H9 (cell line): ENCODE data around the gene TMEM236. TPM values are rescaled to one million over a fixed set of nuclear protein-coding genes. Genes with fewer than 3 reads are reported as not detected.

Experiments used
- DNase-seq: peaks from one replicate; pipeline ENCODE4 v3.0.0-alpha.2; 2017
- H2AFZ ChIP-seq: one replicate; pipeline ENCODE4 v1.6.1; 2013; ENCODE audit warnings: mild to moderate bottlenecking, low read length, control low read depth, moderate library complexity
- H2AK5ac ChIP-seq: 2 replicates; pipeline ENCODE4 v1.6.1; 2013; ENCODE audit warnings: low read length, control low read depth, mixed read lengths; ENCODE audit not compliant: insufficient read length
- H2BK120ac ChIP-seq: one replicate; pipeline ENCODE4 v1.6.1; 2013; ENCODE audit warnings: low read depth, mild to moderate bottlenecking, low read length, control low read depth, inconsistent platforms; ENCODE audit not compliant: poor library complexity, severe bottlenecking
- H2BK12ac ChIP-seq: 2 replicates; pipeline ENCODE4 v1.6.1; 2013; ENCODE audit warnings: low read length, control low read depth, mixed read lengths, low read depth; ENCODE audit not compliant: insufficient read length
- H2BK15ac ChIP-seq: 2 replicates; pipeline ENCODE4 v1.6.1; 2013; ENCODE audit warnings: low read depth, low read length, control low read depth
- H2BK20ac ChIP-seq: one replicate; pipeline ENCODE4 v1.6.1; 2013; ENCODE audit warnings: low read depth, mild to moderate bottlenecking, low read length, control low read depth, inconsistent platforms; ENCODE audit not compliant: poor library complexity, severe bottlenecking
- H2BK5ac ChIP-seq: 2 replicates; pipeline ENCODE4 v1.6.1; 2013; ENCODE audit warnings: low read length, control low read depth, mixed read lengths; ENCODE audit not compliant: insufficient read length
- H3K14ac ChIP-seq: 2 replicates; pipeline ENCODE4 v1.6.1; 2013; ENCODE audit warnings: low read length, control low read depth; ENCODE audit not compliant: insufficient read depth
- H3K18ac ChIP-seq: 2 replicates; pipeline ENCODE4 v1.6.1; 2013; ENCODE audit warnings: low read depth, mild to moderate bottlenecking, mixed read lengths, low read length, control low read depth; ENCODE audit not compliant: insufficient read length
- H3K23ac ChIP-seq: 2 replicates; pipeline ENCODE4 v1.6.1; 2013; ENCODE audit warnings: low read length, control low read depth, mixed read lengths, low read depth; ENCODE audit not compliant: insufficient read length
- H3K23me2 ChIP-seq: 2 replicates; pipeline ENCODE4 v1.6.1; 2013; ENCODE audit warnings: low read depth, mild to moderate bottlenecking, mixed read lengths, low read length, control low read depth; ENCODE audit not compliant: insufficient read length, poor library complexity, severe bottlenecking
- H3K27ac ChIP-seq: 2 replicates; pipeline ENCODE4 v1.5.1; 2013; ENCODE audit warnings: low read length, control low read depth, mixed read lengths, low read depth; ENCODE audit not compliant: insufficient read length
- H3K27me3 ChIP-seq: 2 replicates; pipeline ENCODE4 v1.6.1; 2013; ENCODE audit warnings: low read length, control low read depth, inconsistent platforms; ENCODE audit not compliant: insufficient read depth
- H3K4ac ChIP-seq: 2 replicates; pipeline ENCODE4 v1.6.1; 2013; ENCODE audit warnings: low read depth, mild to moderate bottlenecking, control low read depth, inconsistent platforms, low read length, moderate library complexity
- H3K4me1 ChIP-seq: 2 replicates; pipeline ENCODE4 v1.6.1; 2013; ENCODE audit warnings: low read length, control low read depth, inconsistent platforms; ENCODE audit not compliant: insufficient read depth
- H3K4me2 ChIP-seq: 2 replicates; pipeline ENCODE4 v1.6.1; 2013; ENCODE audit warnings: low read length, control low read depth, mixed read lengths; ENCODE audit not compliant: insufficient read length, insufficient read depth
- H3K56ac ChIP-seq: 2 replicates; pipeline ENCODE4 v1.6.1; 2013; ENCODE audit warnings: low read depth, mild to moderate bottlenecking, mixed read lengths, low read length, control low read depth; ENCODE audit not compliant: insufficient read length
- H3K79me1 ChIP-seq: 2 replicates; pipeline ENCODE4 v1.6.1; 2013; ENCODE audit warnings: low read depth, mild to moderate bottlenecking, moderate library complexity, low read length, control low read depth, inconsistent platforms; ENCODE audit not compliant: insufficient read depth, poor library complexity, severe bottlenecking
- H3K79me2 ChIP-seq: 2 replicates; pipeline ENCODE4 v1.6.1; 2013; ENCODE audit warnings: low read length, control low read depth, inconsistent platforms; ENCODE audit not compliant: insufficient read depth
- H3K9ac ChIP-seq: 2 replicates; pipeline ENCODE4 v1.6.1; 2013; ENCODE audit warnings: low read length, control low read depth, mixed read lengths; ENCODE audit not compliant: insufficient read length; ENCODE audit errors: extremely low read depth
- H3K9me3 ChIP-seq: one replicate; pipeline ENCODE4 v1.6.1; 2013; ENCODE audit warnings: low read depth, low read length, inconsistent platforms; ENCODE audit not compliant: control insufficient read depth
- H3T11ph ChIP-seq: one replicate; pipeline ENCODE4 v1.6.1; 2013; ENCODE audit warnings: mild to moderate bottlenecking, low read length, control low read depth, inconsistent platforms
- H4K20me1 ChIP-seq: one replicate; pipeline ENCODE4 v1.6.1; 2013; ENCODE audit not compliant: control insufficient read depth, insufficient read length, insufficient read depth
- H4K5ac ChIP-seq: 2 replicates; pipeline ENCODE4 v1.6.1; 2013; ENCODE audit warnings: low read depth, mild to moderate bottlenecking, mixed read lengths, low read length, control low read depth; ENCODE audit not compliant: insufficient read length
- H4K8ac ChIP-seq: replicated peaks from 2 replicates; pipeline ENCODE4 v1.6.1; 2013; ENCODE audit warnings: low read length, control low read depth, mixed read lengths, low read depth; ENCODE audit not compliant: insufficient read length
- H4K91ac ChIP-seq: 2 replicates; pipeline ENCODE4 v1.6.1; 2013; ENCODE audit warnings: low read depth, mild to moderate bottlenecking, moderate library complexity, mixed read lengths, low read length, control low read depth; ENCODE audit not compliant: insufficient read length
- H3K27ac Mint-ChIP-seq, 3 experiments: 2 replicates in 2 of 3; 3 replicates in 1 of 3; pipeline ENCODE4 v1.8.0; 2020 to 2021; ENCODE audit warnings: mixed read lengths in 3 of 3, mild to moderate bottlenecking in 1 of 3, moderate library complexity in 1 of 3
- H3K27me3 Mint-ChIP-seq: 2 replicates; pipeline ENCODE4 v1.8.0; 2021; ENCODE audit warnings: low read depth, mild to moderate bottlenecking, moderate library complexity, mixed read lengths
- H3K36me3 Mint-ChIP-seq, 3 experiments: 2 replicates in 2 of 3; 3 replicates in 1 of 3; pipeline ENCODE4 v1.8.0; 2020 to 2021; ENCODE audit warnings: low read depth in 3 of 3, mixed read lengths in 3 of 3; ENCODE audit not compliant: insufficient read depth in 1 of 3
- H3K4me1 Mint-ChIP-seq, 2 experiments: 2 replicates each; pipeline ENCODE4 v1.8.0; 2020; ENCODE audit warnings: mixed read lengths in 2 of 2
- H3K4me3 Mint-ChIP-seq, 2 experiments: 2 replicates in 1 of 2; 3 replicates in 1 of 2; pipeline ENCODE4 v1.8.0; 2020 to 2021; ENCODE audit warnings: mild to moderate bottlenecking in 2 of 2, mixed read lengths in 2 of 2, moderate library complexity in 1 of 2
- H3K9me3 Mint-ChIP-seq, 2 experiments: 2 replicates in 1 of 2; 3 replicates in 1 of 2; pipeline ENCODE4 v1.8.0; 2020; ENCODE audit warnings: mild to moderate bottlenecking in 2 of 2, mixed read lengths in 2 of 2, moderate library complexity in 1 of 2
- CTCF ChIP-seq: fragments of 200-600 bp; sonication (generic); conservative IDR thresholded peaks from 3 replicates; pipeline ENCODE4 v1.8.0; 2021; ENCODE audit warnings: antibody characterized with exemption, mild to moderate bottlenecking
- total RNA-seq: library from RNA; stranded (reverse); gene quantifications from 2 replicates; pipeline ENCODE4 v1.2.1, GENCODE V29; 2021

TMEM236 gene
- total RNA-seq, 1 experiment from 2014 or later = not detected

DNA sequence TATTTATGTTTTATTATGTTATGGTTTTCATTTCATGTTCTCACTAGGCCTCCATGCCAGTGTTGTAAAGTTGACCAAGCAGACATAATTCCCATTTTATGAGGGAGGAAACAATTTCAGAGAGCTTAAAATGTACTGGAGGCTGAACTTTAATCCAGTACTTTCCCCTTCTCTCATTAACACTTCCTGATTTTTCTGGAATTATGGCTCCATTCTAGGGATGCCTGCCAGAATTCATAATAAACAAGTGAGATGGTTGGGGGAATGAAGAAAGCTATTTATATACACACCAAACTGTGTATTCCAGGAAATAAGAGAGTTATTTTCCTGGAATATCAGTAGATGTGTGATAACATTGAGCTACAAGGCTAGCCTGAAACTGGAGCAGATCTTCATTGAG lies 6.9 kb downstream of the TMEM236 start:
- H3K27me3 Mint-ChIP-seq = peaks cover 53% of the 10 kb centered on the region

More for the DNA sequence above, 6.9 kb downstream of the TMEM236 start:
- H4K8ac ChIP-seq = no peak overlapping the region
- H2BK15ac ChIP-seq = no peak overlapping the region
- no peak for TF ChIP-seq CTCF
- Mint-ChIP-seq H3K4me3 (no peak overlapping the region), H3K4me1 (peaks cover 6% of the 10 kb centered on the region in 2 experiments), H3K27ac (no peak overlapping the region), H3K36me3 (no peaks in the 10 kb centered on the region), H3K9me3 (peaks cover 0 to 2% of the 10 kb centered on the region in 2 experiments; a peak in 1 of 5 replicates)
- no peaks in the 10 kb centered on the region for H4K20me1 ChIP-seq
- H3K56ac ChIP-seq = no peak overlapping the region
- H3K79me1 ChIP-seq = no peaks in the 10 kb centered on the region
- no peak overlapping the region for H4K91ac ChIP-seq
- no peak overlapping the region for H2BK120ac ChIP-seq
- H3K27ac ChIP-seq = no peak overlapping the region
- H3K4ac ChIP-seq = no peak overlapping the region
- no peak overlapping the region for H2AK5ac ChIP-seq
- peaks cover 20% of the 10 kb centered on the region for H3K27me3 ChIP-seq
- DNase-seq = no peak
- H2BK5ac ChIP-seq = no peak overlapping the region
- H3K9ac ChIP-seq = no peak overlapping the region
- H3K4me1 ChIP-seq = peaks cover under 1% of the 10 kb centered on the region; the same call in 1 of the 2 replicates
- no peaks in the 10 kb centered on the region for H3K23me2 ChIP-seq
- H2AFZ ChIP-seq = no peak overlapping the region
- H2BK12ac ChIP-seq = no peak overlapping the region
- H3K14ac ChIP-seq = no peak overlapping the region
- no peak overlapping the region for H3K4me2 ChIP-seq
- H4K5ac ChIP-seq = no peak overlapping the region
- H3T11ph ChIP-seq = no peak overlapping the region
- H3K79me2 ChIP-seq = no peaks in the 10 kb centered on the region
- no peaks in the 10 kb centered on the region for H3K9me3 ChIP-seq
- no peak overlapping the region for H3K23ac ChIP-seq
- no peak overlapping the region for H2BK20ac ChIP-seq
- H3K18ac ChIP-seq = no peak overlapping the region
